ENCODE results near the gene THOC6. TPM values are rescaled to one million over a fixed set of nuclear protein-coding genes. Genes with fewer than 3 reads are reported as not detected.

Gene THOC6
- total RNA-seq, 1 donor from 2014 or later: 20.6 TPM

GRCh38 chr16:3015865-3016521 lies 7.8 kb upstream of the THOC6 start:
- no peak for DNase-seq (ENCODE audit: low spot score)

- no peak for DNase-seq (ENCODE audit: low spot score)
Observed at GRCh38 chr16:3017344-3017743, 6.5 kb upstream of the THOC6 start.

GRCh38 chr16:3017794-3018506 lies 5.9 kb upstream of the THOC6 start, which contains the start of gene CLDN6:
Gene CLDN6, minus strand, starts transcription at chr16:3018183. Its CDS starts 2,162 bp downstream, at chr16:3016021.
- no peak for DNase-seq (ENCODE audit: low spot score)

- DNase-seq (ENCODE audit: low spot score): no peak
Observed at GRCh38 chr16:3019594-3020246, 4.1 kb upstream of the THOC6 start.

- DNase-seq (ENCODE audit: low spot score): peak; percentile 93
Observed at GRCh38 chr16:3020247-3020603, 3.6 kb upstream of the THOC6 start, which contains the start of gene TNFRSF12A. Gene TNFRSF12A, plus strand, starts transcription at chr16:3020368. Its CDS starts 30 bp downstream, at chr16:3020398.

GRCh38 chr16:3020604-3021448 lies 3.0 kb upstream of the THOC6 start:
- DNase-seq (ENCODE audit: low spot score): peak; percentile 96

- DNase-seq (ENCODE audit: low spot score): peak; percentile 92
Observed at GRCh38 chr16:3021449-3022207, 2.2 kb upstream of the THOC6 start.

- DNase-seq (ENCODE audit: low spot score): peak; percentile 97
Observed at GRCh38 chr16:3022208-3022683, 1.6 kb upstream of the THOC6 start.

- no peak for DNase-seq (ENCODE audit: low spot score)
Observed at GRCh38 chr16:3022684-3023414, 986 bp upstream of the THOC6 start.

- DNase-seq (ENCODE audit: low spot score): no peak
Observed at GRCh38 chr16:3023415-3023668, 493 bp upstream of the THOC6 start.

GRCh38 chr16:3025032-3026002 lies 1.5 kb downstream of the THOC6 start:
- no peak for DNase-seq (ENCODE audit: low spot score)

- DNase-seq (ENCODE audit: low spot score): no peak
Observed at GRCh38 chr16:3026003-3026378, 2.2 kb downstream of the THOC6 start.

- DNase-seq (ENCODE audit: low spot score): no peak
Observed at GRCh38 chr16:3026609-3027488, 3.0 kb downstream of the THOC6 start.

- no peak for DNase-seq (ENCODE audit: low spot score)
Observed at GRCh38 chr16:3027489-3027795, 3.6 kb downstream of the THOC6 start.

GRCh38 chr16:3027983-3028715 lies 4.3 kb downstream of the THOC6 start:
- DNase-seq (ENCODE audit: low spot score): peak; percentile 94

- no peak for DNase-seq (ENCODE audit: low spot score)
Observed at GRCh38 chr16:3028716-3029319, 5.0 kb downstream of the THOC6 start.
